Chondrocyte (in vitro differentiated cells): ENCODE measurements around the gene ZNF182. TPM values are rescaled to one million over a fixed set of nuclear protein-coding genes. Genes with fewer than 3 reads are reported as not detected.
A peak's percentile ranks its signal among the peaks of the same experiment; 100 is the strongest.
"Not testable (repeated sequence)": the region's sequence is repeated elsewhere in the genome, so short reads cannot be mapped to it uniquely, and the experiment has no call there.

Source experiments
- DNase-seq: peaks from one replicate; pipeline ENCODE4 v3.0.0; 2021; ENCODE audit warnings: mixed read lengths, low spot score
- H3K27ac Mint-ChIP-seq: one replicate; pipeline ENCODE4 v1.8.0; 2021; ENCODE audit warnings: mild to moderate bottlenecking, moderate library complexity, mixed read lengths; ENCODE audit not compliant: unreplicated experiment
- H3K27me3 Mint-ChIP-seq: 2 replicates; pipeline ENCODE4 v1.8.0; 2021; ENCODE audit warnings: low read depth, mixed read lengths
- H3K36me3 Mint-ChIP-seq: 2 replicates; pipeline ENCODE4 v1.8.0; 2021; ENCODE audit warnings: low read depth, mixed read lengths
- H3K4me1 Mint-ChIP-seq: 2 replicates; pipeline ENCODE4 v1.8.0; 2021; ENCODE audit warnings: low read depth, mild to moderate bottlenecking, mixed read lengths
- H3K4me3 Mint-ChIP-seq: one replicate; pipeline ENCODE4 v1.8.0; 2021; ENCODE audit warnings: mild to moderate bottlenecking, moderate library complexity, mixed read lengths; ENCODE audit not compliant: unreplicated experiment
- H3K9me3 Mint-ChIP-seq: 2 replicates; pipeline ENCODE4 v1.8.0; 2021; ENCODE audit warnings: low read depth, mixed read lengths
- total RNA-seq: library from RNA; stranded (reverse); gene quantifications from 3 replicates; pipeline ENCODE4 v1.2.1, GENCODE V29; 2021
- TF ChIP-seq, protein P1 (sequence below): fragments of 200-600 bp; sonication (generic); IDR thresholded peaks from 2 replicates; pipeline ENCODE4 v1.5.0; 2021; ENCODE audit warnings: antibody characterized with exemption, mild to moderate bottlenecking, moderate library complexity

ZNF182 gene
- total RNA-seq, 1 donor from 2014 or later = 4.2 TPM

GRCh38 chrX:47936940-47937317 is 66.9 kb downstream of the ZNF182 start:
- H3K4me3 Mint-ChIP-seq = peak overlapping the region; percentile 4
- peaks cover 44% of the 10 kb centered on the region for H3K9me3 Mint-ChIP-seq
- TF ChIP-seq, protein P1, sequence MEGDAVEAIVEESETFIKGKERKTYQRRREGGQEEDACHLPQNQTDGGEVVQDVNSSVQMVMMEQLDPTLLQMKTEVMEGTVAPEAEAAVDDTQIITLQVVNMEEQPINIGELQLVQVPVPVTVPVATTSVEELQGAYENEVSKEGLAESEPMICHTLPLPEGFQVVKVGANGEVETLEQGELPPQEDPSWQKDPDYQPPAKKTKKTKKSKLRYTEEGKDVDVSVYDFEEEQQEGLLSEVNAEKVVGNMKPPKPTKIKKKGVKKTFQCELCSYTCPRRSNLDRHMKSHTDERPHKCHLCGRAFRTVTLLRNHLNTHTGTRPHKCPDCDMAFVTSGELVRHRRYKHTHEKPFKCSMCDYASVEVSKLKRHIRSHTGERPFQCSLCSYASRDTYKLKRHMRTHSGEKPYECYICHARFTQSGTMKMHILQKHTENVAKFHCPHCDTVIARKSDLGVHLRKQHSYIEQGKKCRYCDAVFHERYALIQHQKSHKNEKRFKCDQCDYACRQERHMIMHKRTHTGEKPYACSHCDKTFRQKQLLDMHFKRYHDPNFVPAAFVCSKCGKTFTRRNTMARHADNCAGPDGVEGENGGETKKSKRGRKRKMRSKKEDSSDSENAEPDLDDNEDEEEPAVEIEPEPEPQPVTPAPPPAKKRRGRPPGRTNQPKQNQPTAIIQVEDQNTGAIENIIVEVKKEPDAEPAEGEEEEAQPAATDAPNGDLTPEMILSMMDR = no peak
- H3K4me1 Mint-ChIP-seq = peaks cover 3% of the 10 kb centered on the region
- H3K27ac Mint-ChIP-seq = no peak overlapping the region
- DNase-seq = no peak
- H3K36me3 Mint-ChIP-seq = no peaks in the 10 kb centered on the region
- H3K27me3 Mint-ChIP-seq = no peaks in the 10 kb centered on the region

DNA sequence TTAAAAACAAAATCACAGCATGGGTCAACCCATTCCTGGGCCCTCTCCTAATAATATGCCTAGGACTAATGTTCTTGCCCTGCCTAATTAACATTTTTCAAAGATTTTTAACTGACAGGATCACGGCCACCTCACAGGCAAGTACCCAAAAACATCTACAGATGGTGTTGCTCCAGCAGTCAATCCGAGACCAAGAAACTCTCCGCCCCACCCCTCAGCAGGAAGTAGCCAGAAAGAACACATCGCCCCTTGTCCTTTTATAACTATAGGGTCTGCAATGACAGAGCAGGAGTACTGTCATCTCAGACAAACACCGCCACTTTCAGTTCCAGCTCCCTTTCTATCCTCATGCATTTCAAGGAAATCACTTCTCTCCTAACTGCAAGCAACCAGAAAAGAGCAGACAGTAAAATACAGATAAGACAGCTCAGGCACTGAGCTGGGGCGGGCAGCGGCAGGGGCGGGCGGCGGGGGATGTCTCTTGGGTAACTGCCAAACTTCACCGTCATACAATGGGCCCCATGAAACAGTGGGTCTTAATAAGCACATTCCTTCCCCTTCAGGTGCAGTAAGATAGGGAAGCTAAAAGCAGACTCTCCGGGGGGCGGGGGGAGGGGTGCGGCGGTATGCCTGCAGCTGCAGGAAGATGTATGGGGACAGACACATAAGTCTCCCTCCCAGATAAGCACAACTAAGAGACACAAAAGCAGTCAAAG is 67.4 kb downstream of the ZNF182 start:
- no peak overlapping the region for H3K27ac Mint-ChIP-seq
- no peaks in the 10 kb centered on the region for H3K36me3 Mint-ChIP-seq
- H3K9me3 Mint-ChIP-seq = peaks cover 41% of the 10 kb centered on the region
- H3K27me3 Mint-ChIP-seq = no peaks in the 10 kb centered on the region
- peaks cover 3% of the 10 kb centered on the region for H3K4me1 Mint-ChIP-seq
- DNase-seq = no peak
- H3K4me3 Mint-ChIP-seq = peak overlapping the region; percentile 50
- TF ChIP-seq, protein P1 = no peak

GRCh38 chrX:47933946-47934345 is 69.8 kb downstream of the ZNF182 start:
- Mint-ChIP-seq H3K4me1 (peaks cover 3% of the 10 kb centered on the region), H3K36me3 (no peaks in the 10 kb centered on the region), H3K4me3 (no peak overlapping the region), H3K27ac (no peak overlapping the region), H3K9me3 (peaks cover 30% of the 10 kb centered on the region), H3K27me3 (no peaks in the 10 kb centered on the region)
- TF ChIP-seq, protein P1 = no peak
- no peak for DNase-seq

DNA sequence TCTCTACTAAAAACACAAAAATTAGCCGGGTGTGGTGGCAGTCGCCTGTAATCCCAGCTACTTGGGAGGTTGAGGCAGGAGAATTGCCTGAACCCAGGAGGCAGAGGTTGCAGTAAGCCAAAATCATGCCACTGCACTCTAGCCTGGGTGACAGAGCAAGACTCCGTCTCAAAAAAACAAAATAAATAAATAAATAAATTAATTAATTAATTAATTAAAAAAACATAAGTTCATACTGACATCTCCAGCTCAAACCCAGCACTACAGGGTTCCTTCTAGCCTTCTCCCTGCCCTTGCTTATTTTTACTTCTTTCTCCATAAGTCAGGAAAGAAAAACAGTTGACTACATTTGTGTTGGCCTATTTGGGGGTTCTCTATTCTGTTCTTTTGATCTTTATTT is 71.8 kb downstream of the ZNF182 start:
- H3K4me1 Mint-ChIP-seq, DNase-seq, H3K27ac Mint-ChIP-seq, H3K36me3 Mint-ChIP-seq, H3K4me3 Mint-ChIP-seq, H3K27me3 Mint-ChIP-seq: not testable (repeated sequence)
- H3K9me3 Mint-ChIP-seq = peaks cover 31% of the 10 kb centered on the region

DNA sequence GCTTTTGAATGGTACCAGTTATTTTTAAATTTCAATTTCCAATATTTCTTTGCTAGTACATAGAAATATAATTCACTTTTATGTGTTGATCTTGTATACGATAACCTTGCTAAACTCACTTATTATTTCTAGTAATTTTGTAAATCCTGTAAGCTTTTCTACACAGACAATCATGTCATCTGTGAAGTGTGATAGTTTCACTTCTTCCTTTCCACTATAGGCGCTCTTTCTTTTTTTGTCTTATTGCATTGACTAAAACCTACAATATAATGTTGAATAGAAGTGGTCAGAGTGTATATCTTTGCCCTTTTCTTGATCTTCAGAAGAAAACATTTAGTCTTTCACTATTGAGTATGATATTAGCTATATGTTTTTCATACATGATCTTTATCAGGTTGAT is 76.6 kb downstream of the ZNF182 start:
- no peak for DNase-seq
- TF ChIP-seq, protein P1 = no peak
- no peaks in the 10 kb centered on the region for H3K27me3 Mint-ChIP-seq
- H3K9me3 Mint-ChIP-seq = peaks cover 36% of the 10 kb centered on the region
- H3K36me3 Mint-ChIP-seq = peaks cover 1% of the 10 kb centered on the region
- H3K27ac Mint-ChIP-seq = no peak overlapping the region
- H3K4me1 Mint-ChIP-seq = no peaks in the 10 kb centered on the region
- H3K4me3 Mint-ChIP-seq = no peak overlapping the region

Other genes starting within 250 kb of the ZNF182 start
- 8.5 to 15.8 TPM (median 8.6 TPM) in 3 replicates for gene ZNF81, start 167.1 kb downstream of the ZNF182 start, total RNA-seq
- gene SPACA5, start 3.0 kb upstream of the ZNF182 start, total RNA-seq = not detected in 3 replicates
- gene ZNF630, start 67.7 kb upstream of the ZNF182 start, total RNA-seq = 2.0 to 2.7 TPM (median 2.1 TPM) in 3 replicates
- gene SPACA5B, start 126.6 kb upstream of the ZNF182 start, total RNA-seq = not detected in 3 replicates
- not detected in 3 replicates for gene SSX5, start 192.8 kb upstream of the ZNF182 start, total RNA-seq